ENCODE data around the gene SLC35F2.

DNA sequence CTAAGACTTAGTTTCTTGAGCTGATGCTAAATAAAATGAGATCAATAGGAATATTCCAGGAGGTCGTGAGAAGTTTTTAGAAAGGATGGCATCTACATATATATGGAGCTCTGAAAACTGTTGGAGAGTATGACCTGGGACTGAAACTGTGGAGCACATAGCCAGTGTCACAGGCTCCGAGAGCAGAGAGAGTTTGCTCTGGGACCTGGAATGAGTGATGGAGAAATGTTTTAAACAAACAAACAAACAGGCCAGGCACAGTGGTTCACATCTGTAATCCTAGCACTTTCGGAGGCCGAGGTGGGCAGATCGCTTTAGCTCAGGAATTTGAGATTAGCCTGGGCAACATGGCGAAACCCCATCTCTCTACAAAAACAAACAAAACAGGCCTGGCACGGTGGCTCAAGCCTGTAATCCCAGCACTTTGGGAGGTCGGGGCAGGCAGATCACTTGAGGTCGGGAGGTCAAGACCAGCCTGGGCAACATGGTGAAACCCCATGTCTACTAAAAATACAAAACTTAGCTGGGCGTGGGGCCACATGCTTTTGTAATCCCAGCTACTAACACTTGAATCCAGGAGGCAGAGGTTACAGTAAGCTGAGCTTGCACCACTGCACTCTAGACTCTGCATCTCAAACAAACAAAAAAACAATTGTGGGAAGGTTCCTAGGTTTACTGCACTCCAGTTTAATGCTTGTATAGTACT lies 67.1 kb downstream of the SLC35F2 start:
- TF ChIP-seq, protein P1, sequence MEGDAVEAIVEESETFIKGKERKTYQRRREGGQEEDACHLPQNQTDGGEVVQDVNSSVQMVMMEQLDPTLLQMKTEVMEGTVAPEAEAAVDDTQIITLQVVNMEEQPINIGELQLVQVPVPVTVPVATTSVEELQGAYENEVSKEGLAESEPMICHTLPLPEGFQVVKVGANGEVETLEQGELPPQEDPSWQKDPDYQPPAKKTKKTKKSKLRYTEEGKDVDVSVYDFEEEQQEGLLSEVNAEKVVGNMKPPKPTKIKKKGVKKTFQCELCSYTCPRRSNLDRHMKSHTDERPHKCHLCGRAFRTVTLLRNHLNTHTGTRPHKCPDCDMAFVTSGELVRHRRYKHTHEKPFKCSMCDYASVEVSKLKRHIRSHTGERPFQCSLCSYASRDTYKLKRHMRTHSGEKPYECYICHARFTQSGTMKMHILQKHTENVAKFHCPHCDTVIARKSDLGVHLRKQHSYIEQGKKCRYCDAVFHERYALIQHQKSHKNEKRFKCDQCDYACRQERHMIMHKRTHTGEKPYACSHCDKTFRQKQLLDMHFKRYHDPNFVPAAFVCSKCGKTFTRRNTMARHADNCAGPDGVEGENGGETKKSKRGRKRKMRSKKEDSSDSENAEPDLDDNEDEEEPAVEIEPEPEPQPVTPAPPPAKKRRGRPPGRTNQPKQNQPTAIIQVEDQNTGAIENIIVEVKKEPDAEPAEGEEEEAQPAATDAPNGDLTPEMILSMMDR (conservative IDR thresholded peaks at IDR 0.05) = no peak
- no peak for TF ChIP-seq EZH2 (IDR thresholded peaks at IDR 0.05; ENCODE audit: low read depth)
